Trophoblast cell (in vitro differentiated cells and primary cell): ENCODE measurements around the gene TK1.
A peak's percentile ranks its signal among the peaks of the same experiment; 100 is the strongest.

ENCODE experiments used
- DNase-seq, 2 donors: peaks; one replicate each; pipeline ENCODE4 v3.0.0-alpha.2; 2016
- H2AFZ ChIP-seq: 2 replicates; pipeline ENCODE4 v1.6.1; 2013; ENCODE audit warnings: low read length, moderate library complexity, mild to moderate bottlenecking; ENCODE audit not compliant: insufficient read depth, poor library complexity
- H2AK5ac ChIP-seq: 2 replicates; pipeline ENCODE4 v1.6.1; 2013; ENCODE audit warnings: mild to moderate bottlenecking, low read length
- H2BK120ac ChIP-seq: 2 replicates; pipeline ENCODE4 v1.6.1; 2013; ENCODE audit warnings: low read length, mild to moderate bottlenecking, moderate library complexity; ENCODE audit not compliant: insufficient read depth, poor library complexity
- H2BK12ac ChIP-seq: 2 replicates; pipeline ENCODE4 v1.6.1; 2013; ENCODE audit warnings: mild to moderate bottlenecking, low read length, moderate library complexity
- H2BK5ac ChIP-seq: 2 replicates; pipeline ENCODE4 v1.6.1; 2013; ENCODE audit warnings: low read length, low read depth, moderate library complexity, mild to moderate bottlenecking; ENCODE audit not compliant: poor library complexity
- H3K14ac ChIP-seq: 2 replicates; pipeline ENCODE4 v1.6.1; 2013; ENCODE audit warnings: mild to moderate bottlenecking, low read length
- H3K18ac ChIP-seq: 2 replicates; pipeline ENCODE4 v1.6.1; 2013; ENCODE audit warnings: mild to moderate bottlenecking, low read length
- H3K23ac ChIP-seq: 2 replicates; pipeline ENCODE4 v1.6.1; 2013; ENCODE audit warnings: low read length
- H3K27ac ChIP-seq: 2 replicates; pipeline ENCODE4 v1.5.1; 2013; ENCODE audit warnings: low read depth, mild to moderate bottlenecking, inconsistent platforms, low read length, moderate library complexity
- H3K27me3 ChIP-seq: 2 replicates; pipeline ENCODE4 v1.6.1; 2013; ENCODE audit warnings: inconsistent platforms, mild to moderate bottlenecking, low read length, moderate library complexity; ENCODE audit not compliant: insufficient read depth
- H3K36me3 ChIP-seq, 2 experiments: 1 replicate in 1 of 2; 2 replicates in 1 of 2; pipeline ENCODE4 v1.6.1; 2013; ENCODE audit warnings: low read length in 2 of 2, mild to moderate bottlenecking in 2 of 2, moderate library complexity in 1 of 2; ENCODE audit not compliant: insufficient read depth in 2 of 2, control insufficient read depth in 1 of 2
- H3K4ac ChIP-seq: 2 replicates; pipeline ENCODE4 v1.6.1; 2013; ENCODE audit warnings: low read depth, mild to moderate bottlenecking, low read length, moderate library complexity
- H3K4me1 ChIP-seq, 2 experiments: 1 replicate in 1 of 2; 2 replicates in 1 of 2; pipeline ENCODE4 v1.6.1; 2013; ENCODE audit warnings: low read length in 2 of 2, mild to moderate bottlenecking in 2 of 2, moderate library complexity in 1 of 2; ENCODE audit not compliant: insufficient read depth in 2 of 2, control insufficient read depth in 1 of 2
- H3K4me2 ChIP-seq: 2 replicates; pipeline ENCODE4 v1.6.1; 2013; ENCODE audit warnings: inconsistent platforms, mild to moderate bottlenecking, low read length, moderate library complexity
- H3K4me3 ChIP-seq: 2 replicates; pipeline ENCODE4 v1.5.1; 2013; ENCODE audit warnings: mild to moderate bottlenecking, low read depth, low read length, inconsistent platforms
- H3K79me1 ChIP-seq: one replicate; pipeline ENCODE4 v1.6.1; 2013; ENCODE audit warnings: low read length
- H3K79me2 ChIP-seq: 2 replicates; pipeline ENCODE4 v1.6.1; 2013; ENCODE audit warnings: low read length, mild to moderate bottlenecking; ENCODE audit not compliant: control insufficient read depth, insufficient read depth, poor library complexity
- H3K9ac ChIP-seq: 2 replicates; pipeline ENCODE4 v1.6.1; 2013; ENCODE audit warnings: mild to moderate bottlenecking, low read length
- H3K9me3 ChIP-seq: 2 replicates; pipeline ENCODE4 v1.6.1; 2013; ENCODE audit warnings: low read depth, mild to moderate bottlenecking, control low read depth, inconsistent platforms, low read length; ENCODE audit not compliant: insufficient read depth
- H4K12ac ChIP-seq: 2 replicates; pipeline ENCODE4 v1.6.1; 2013; ENCODE audit warnings: low read depth, mild to moderate bottlenecking, low read length, moderate library complexity
- H4K8ac ChIP-seq: 2 replicates; pipeline ENCODE4 v1.6.1; 2013; ENCODE audit warnings: low read depth, mild to moderate bottlenecking, low read length, moderate library complexity
- H4K91ac ChIP-seq: one replicate; pipeline ENCODE4 v1.6.1; 2013; ENCODE audit warnings: low read depth, mild to moderate bottlenecking, low read length, moderate library complexity
- WGBS: extraction: QIAGEN DNeasy Blood & Tissue Kit; methylation state at CpG from one replicate; pipeline ENCODE4 v1.1.7; 2013; ENCODE audit warnings: missing lambda C conversion rate; ENCODE audit not compliant: insufficient read length, insufficient coverage; ENCODE audit errors: extremely low coverage; 5-methylcytosine and 5-hydroxymethylcytosine counted together

The TK1 gene

GRCh38 chr17:78211032-78211431, 24.2 kb upstream of the TK1 start:
- no peak overlapping the region for H4K91ac ChIP-seq

GRCh38 chr17:78210111-78210510, 23.3 kb upstream of the TK1 start:
- H3K14ac ChIP-seq, result no peak overlapping the region
- H2BK12ac ChIP-seq, result no peak overlapping the region
- H2AK5ac ChIP-seq, result no peak overlapping the region
- no peak overlapping the region for H3K23ac ChIP-seq
- no peak overlapping the region for H4K91ac ChIP-seq
- no peak overlapping the region for H4K8ac ChIP-seq
- H3K36me3 ChIP-seq, result peaks cover 0 to 3% of the 10 kb centered on the region in 2 experiments
- H3K4me3 ChIP-seq, result no peak overlapping the region
- H3K27me3 ChIP-seq, result no peaks in the 10 kb centered on the region
- H2AFZ ChIP-seq, result no peak overlapping the region
- H3K4me1 ChIP-seq, result peaks cover 4 to 6% of the 10 kb centered on the region in 2 experiments
- no peak overlapping the region for H4K12ac ChIP-seq
- no peak overlapping the region for H3K9ac ChIP-seq
- no peak for DNase-seq
- no peak overlapping the region for H2BK5ac ChIP-seq
- peaks cover 7% of the 10 kb centered on the region for H3K79me2 ChIP-seq
- no peak overlapping the region for H3K27ac ChIP-seq
- H3K4ac ChIP-seq, result no peak overlapping the region
- H3K4me2 ChIP-seq, result no peak overlapping the region
- WGBS, result no CpG with 5 or more reads among the region's 10 CpGs
- H3K79me1 ChIP-seq, result peaks cover 4% of the 10 kb centered on the region
- H2BK120ac ChIP-seq, result no peak overlapping the region
- H3K18ac ChIP-seq, result no peak overlapping the region
- H3K9me3 ChIP-seq, result no peaks in the 10 kb centered on the region

More at GRCh38 chr17:78211032-78211431, 24.2 kb upstream of the TK1 start:
- Histone ChIP-seq H2AK5ac (no peak overlapping the region), H3K36me3 (no peaks in the 10 kb centered on the region), H3K14ac (no peak overlapping the region), H3K4me2 (no peak overlapping the region), H3K79me1 (peaks cover 4% of the 10 kb centered on the region), H4K12ac (no peak overlapping the region), H4K8ac (no peak overlapping the region), H3K23ac (no peak overlapping the region), H3K4ac (no peak overlapping the region), H2BK120ac (no peak overlapping the region), H3K27me3 (no peaks in the 10 kb centered on the region), H3K4me3 (no peak overlapping the region), H2BK12ac (no peak overlapping the region), H3K9me3 (no peaks in the 10 kb centered on the region), H3K27ac (no peak overlapping the region), H3K4me1 (peaks cover 5 to 6% of the 10 kb centered on the region in 2 experiments), H3K9ac (no peak overlapping the region), H3K79me2 (peaks cover 7% of the 10 kb centered on the region), H3K18ac (no peak overlapping the region), H2AFZ (no peak overlapping the region), H2BK5ac (no peak overlapping the region)
- WGBS, result no CpG with 5 or more reads among the region's 11 CpGs
- peak in 1 of 2 donors; percentile 46 for DNase-seq

GRCh38 chr17:78208486-78208885, 21.6 kb upstream of the TK1 start:
- peaks cover 4% of the 10 kb centered on the region for H3K9me3 ChIP-seq
- H3K18ac ChIP-seq, result no peak overlapping the region
- H3K27ac ChIP-seq, result no peak overlapping the region
- H2AFZ ChIP-seq, result no peak overlapping the region
- peaks cover 0 to 10% of the 10 kb centered on the region in 2 experiments for H3K36me3 ChIP-seq
- DNase-seq, result no peak
- H3K4ac ChIP-seq, result no peak overlapping the region
- H3K79me1 ChIP-seq, result no peaks in the 10 kb centered on the region
- no peak overlapping the region for H2BK5ac ChIP-seq
- no CpG with 5 or more reads among the region's 3 CpGs for WGBS
- no peak overlapping the region for H3K9ac ChIP-seq
- H3K14ac ChIP-seq, result no peak overlapping the region
- no peak overlapping the region for H2BK120ac ChIP-seq
- no peak overlapping the region for H2AK5ac ChIP-seq
- no peak overlapping the region for H4K8ac ChIP-seq
- H4K12ac ChIP-seq, result no peak overlapping the region
- no peaks in the 10 kb centered on the region for H3K27me3 ChIP-seq
- no peak overlapping the region for H3K23ac ChIP-seq
- H3K4me1 ChIP-seq, result no peaks in the 10 kb centered on the region
- no peak overlapping the region for H3K4me3 ChIP-seq
- H3K79me2 ChIP-seq, result no peaks in the 10 kb centered on the region
- H2BK12ac ChIP-seq, result no peak overlapping the region
- H3K4me2 ChIP-seq, result no peak overlapping the region
- no peak overlapping the region for H4K91ac ChIP-seq

GRCh38 chr17:78206298-78206697, 19.4 kb upstream of the TK1 start:
- Histone ChIP-seq H3K9ac (no peak overlapping the region), H3K18ac (no peak overlapping the region), H4K12ac (no peak overlapping the region), H3K79me1 (no peaks in the 10 kb centered on the region), H3K9me3 (peaks cover 4% of the 10 kb centered on the region), H2BK5ac (no peak overlapping the region), H3K27ac (no peak overlapping the region), H3K4ac (no peak overlapping the region), H3K79me2 (no peaks in the 10 kb centered on the region), H2BK12ac (no peak overlapping the region), H3K4me1 (no peaks in the 10 kb centered on the region), H2AK5ac (no peak overlapping the region), H3K4me3 (no peak overlapping the region), H3K23ac (no peak overlapping the region), H2BK120ac (no peak overlapping the region), H2AFZ (no peak overlapping the region), H3K27me3 (no peaks in the 10 kb centered on the region), H3K36me3 (peaks cover 3 to 10% of the 10 kb centered on the region in 2 experiments), H4K8ac (no peak overlapping the region), H3K14ac (no peak overlapping the region), H3K4me2 (no peak overlapping the region), H4K91ac (no peak overlapping the region)
- WGBS, result no CpG with 5 or more reads among the region's 7 CpGs
- no peak for DNase-seq
